Measurements from ENCODE around the gene RCOR2.

Gene RCOR2

DNA sequence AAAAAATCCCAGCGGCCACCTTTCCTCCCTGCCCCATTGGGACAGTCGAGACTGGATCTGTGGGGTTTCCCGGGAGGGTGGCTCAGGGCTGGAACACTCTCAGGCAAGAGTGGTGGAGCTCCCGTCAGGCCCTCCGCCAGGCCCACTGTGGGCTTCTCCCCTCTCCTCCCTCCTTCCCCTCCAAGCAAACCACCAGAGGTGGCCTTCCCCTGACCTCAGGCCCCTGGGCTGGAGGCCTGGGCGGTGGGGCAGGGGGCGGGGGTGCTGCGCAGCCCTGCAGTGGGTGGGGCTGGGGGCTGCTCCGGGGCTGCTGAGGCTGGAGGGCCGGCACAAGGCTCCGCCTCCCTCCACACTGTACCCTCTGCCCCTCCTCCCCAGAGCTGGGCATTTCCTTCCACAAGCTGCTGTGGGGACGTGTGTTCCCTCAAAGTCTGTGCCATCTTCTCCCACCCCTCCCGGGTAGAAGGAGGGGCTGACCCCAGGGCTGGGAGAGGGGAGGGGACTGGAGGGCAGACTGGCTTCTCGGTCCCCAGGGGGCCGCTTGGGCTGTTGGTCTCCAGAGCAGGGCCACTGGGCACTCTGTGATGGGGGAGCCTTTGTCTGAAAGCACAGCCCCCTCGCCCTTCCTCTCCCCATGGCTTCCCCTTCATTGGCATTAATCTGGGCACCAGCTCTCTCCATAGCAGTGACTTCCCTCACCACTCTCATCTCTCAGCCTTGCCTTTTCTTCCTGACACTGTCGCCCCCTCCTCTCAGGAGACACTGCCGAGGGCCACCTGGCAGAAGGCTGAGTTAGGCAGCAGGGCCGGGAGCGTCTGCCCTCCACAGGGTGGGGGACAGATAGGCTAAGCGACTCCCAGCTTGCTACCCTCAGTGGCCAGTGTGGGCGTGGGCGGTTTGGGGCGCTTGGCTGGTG, 7.1 kb downstream of the RCOR2 start:
- H3K4me3 ChIP-seq (ENCODE audit: low read depth, low read length) = no peak overlapping the region
- TF ChIP-seq, protein P1, sequence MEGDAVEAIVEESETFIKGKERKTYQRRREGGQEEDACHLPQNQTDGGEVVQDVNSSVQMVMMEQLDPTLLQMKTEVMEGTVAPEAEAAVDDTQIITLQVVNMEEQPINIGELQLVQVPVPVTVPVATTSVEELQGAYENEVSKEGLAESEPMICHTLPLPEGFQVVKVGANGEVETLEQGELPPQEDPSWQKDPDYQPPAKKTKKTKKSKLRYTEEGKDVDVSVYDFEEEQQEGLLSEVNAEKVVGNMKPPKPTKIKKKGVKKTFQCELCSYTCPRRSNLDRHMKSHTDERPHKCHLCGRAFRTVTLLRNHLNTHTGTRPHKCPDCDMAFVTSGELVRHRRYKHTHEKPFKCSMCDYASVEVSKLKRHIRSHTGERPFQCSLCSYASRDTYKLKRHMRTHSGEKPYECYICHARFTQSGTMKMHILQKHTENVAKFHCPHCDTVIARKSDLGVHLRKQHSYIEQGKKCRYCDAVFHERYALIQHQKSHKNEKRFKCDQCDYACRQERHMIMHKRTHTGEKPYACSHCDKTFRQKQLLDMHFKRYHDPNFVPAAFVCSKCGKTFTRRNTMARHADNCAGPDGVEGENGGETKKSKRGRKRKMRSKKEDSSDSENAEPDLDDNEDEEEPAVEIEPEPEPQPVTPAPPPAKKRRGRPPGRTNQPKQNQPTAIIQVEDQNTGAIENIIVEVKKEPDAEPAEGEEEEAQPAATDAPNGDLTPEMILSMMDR (IDR thresholded peaks at IDR 0.05; ENCODE audit: low read depth, low read length) = no peak

DNA sequence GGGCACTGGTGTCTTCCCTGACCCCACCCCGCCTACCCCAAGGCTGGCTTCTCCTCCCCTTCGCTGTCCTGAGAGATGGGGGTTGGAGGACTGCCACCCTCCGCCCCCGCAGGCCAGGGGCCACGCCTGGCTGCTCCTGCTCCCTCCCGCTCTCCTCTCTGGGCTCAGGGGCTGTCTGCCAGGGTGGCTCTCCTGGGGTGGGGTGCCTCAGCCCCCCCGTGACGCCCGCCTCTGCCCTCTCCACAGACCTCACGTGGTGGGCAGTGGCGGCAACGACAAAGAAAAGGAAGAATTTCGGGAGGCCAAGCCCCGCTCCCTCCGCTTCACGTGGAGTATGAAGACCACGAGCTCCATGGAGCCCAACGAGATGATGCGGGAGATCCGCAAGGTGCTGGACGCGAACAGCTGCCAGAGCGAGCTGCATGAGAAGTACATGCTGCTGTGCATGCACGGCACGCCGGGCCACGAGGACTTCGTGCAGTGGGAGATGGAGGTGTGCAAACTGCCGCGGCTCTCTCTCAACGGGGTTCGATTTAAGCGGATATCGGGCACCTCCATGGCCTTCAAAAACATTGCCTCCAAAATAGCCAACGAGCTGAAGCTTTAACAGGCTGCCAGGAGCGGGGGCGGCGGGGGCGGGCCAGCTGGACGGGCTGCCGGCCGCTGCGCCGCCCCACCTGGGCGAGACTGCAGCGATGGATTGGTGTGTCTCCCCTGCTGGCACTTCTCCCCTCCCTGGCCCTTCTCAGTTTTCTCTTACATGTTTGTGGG, 8.1 kb downstream of the RCOR2 start:
- no peak overlapping the region for H3K4me3 ChIP-seq (ENCODE audit: low read depth, low read length)
- TF ChIP-seq, protein P1 (IDR thresholded peaks at IDR 0.05; ENCODE audit: low read depth, low read length) = no peak

DNA sequence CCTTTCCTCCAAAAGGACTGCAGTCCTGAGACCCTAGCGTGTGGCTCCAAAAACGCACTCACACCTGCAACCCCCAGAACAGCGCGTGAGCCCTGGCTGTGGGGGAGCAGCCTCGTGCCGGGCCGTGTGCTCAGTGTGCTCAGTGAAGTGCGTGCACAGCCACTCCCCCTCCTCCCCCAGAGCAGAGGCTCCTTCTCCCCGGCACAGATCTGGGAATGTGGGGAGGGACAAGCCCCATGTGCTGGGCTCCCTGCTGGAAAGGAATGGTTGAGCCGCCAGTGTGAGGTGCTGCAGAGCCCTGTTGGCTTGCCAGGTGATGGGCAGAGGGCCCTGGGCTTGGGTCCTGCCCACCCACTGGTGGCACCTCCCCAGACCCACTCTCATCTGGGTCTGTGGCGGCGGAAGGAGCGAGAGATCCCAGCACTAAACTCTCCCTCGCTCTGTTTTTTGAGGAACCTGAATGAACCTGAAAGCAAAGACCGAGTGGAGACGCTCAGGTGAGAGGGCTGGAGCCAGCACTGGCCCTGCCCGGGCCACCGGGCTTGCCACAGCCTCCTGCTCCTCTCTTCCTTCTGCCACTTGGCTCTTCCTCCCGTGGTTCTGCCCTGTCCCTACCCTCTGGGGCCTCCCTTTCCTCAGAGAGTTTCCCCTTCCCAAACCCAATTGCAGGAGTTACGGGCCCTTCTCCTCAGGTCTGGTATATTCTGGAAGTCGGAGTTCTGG, 9.0 kb downstream of the RCOR2 start:
- no peak overlapping the region for H3K4me3 ChIP-seq (ENCODE audit: low read depth, low read length)
- TF ChIP-seq, protein P1 (IDR thresholded peaks at IDR 0.05; ENCODE audit: low read depth, low read length) = no peak

DNA sequence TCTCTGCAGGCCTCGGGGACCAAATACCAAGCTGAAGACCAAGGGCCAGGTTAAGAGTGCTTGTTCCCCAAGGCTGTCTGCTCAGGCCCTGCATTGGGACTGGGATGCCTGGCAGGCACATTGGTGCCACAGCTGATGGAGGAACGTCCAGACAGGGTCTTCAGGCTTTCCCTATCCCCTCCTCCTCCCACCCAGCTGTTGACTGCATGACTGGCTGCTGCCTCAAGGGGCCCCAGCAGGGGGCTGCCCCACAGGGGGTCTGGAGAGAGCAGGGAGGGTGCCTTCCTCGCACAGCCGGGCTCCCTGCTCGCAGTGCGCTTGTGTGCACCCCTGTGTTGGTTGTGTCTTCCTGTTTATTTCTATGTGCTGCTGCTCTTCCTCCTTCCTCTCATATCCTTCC, 9.9 kb downstream of the RCOR2 start:
- no peak overlapping the region for H3K4me3 ChIP-seq (ENCODE audit: low read depth, low read length)
- TF ChIP-seq, protein P1 (IDR thresholded peaks at IDR 0.05; ENCODE audit: low read depth, low read length) = no peak

DNA sequence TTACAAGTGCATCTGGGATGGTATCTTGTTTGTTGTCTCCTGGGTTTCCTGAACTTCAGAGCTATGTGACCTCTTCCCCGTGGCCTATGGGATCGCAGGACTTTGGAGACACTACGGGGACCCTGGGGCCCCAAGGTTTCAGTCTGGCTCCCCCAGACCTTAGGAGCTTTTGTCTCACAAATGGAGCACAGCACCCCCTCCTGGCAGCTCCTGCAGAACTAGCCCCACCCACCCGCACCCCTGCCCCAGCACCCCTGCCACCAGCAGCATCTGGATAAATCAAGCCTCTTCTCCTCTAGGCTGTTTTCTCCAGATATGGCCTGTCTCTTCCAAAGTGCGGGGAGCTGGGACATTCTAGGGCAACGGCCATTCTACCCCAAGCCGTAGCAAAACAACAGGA, 10.4 kb downstream of the RCOR2 start:
- no peak overlapping the region for H3K4me3 ChIP-seq (ENCODE audit: low read depth, low read length)
- TF ChIP-seq, protein P1 (IDR thresholded peaks at IDR 0.05; ENCODE audit: low read depth, low read length) = no peak

DNA sequence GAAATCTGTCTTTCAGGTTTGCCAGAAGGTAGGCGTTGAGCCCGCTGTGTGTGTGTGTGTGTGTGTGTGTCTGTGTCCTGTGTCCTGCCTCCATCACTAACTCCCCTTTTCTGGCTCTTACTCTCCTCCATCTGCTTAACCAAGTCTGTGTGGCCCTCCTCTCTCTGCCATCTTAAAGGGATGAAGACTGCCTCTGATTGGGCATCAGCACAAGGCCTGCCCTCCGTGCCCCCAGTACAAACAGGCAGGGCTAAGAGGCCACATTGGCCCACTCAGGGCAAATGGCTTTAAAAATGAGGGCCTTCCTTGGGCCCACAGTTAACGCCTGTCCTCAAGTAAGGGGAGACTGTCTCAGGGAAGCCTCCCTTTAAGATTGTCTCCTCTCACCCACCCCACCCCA, 10.9 kb downstream of the RCOR2 start:
- TF ChIP-seq, protein P1 (IDR thresholded peaks at IDR 0.05; ENCODE audit: low read depth, low read length) = no peak
- no peak overlapping the region for H3K4me3 ChIP-seq (ENCODE audit: low read depth, low read length)

Data from WI38 (cell line).